OCI-LY7 (cell line): ENCODE results near the gene WEE1.

Source experiments
- CTCF ChIP-seq: fragments of 200-600 bp; sonication (generic); conservative IDR thresholded peaks from 2 replicates; pipeline ENCODE4 v1.5.1; 2014; ENCODE audit warnings: mild to moderate bottlenecking, antibody characterized with exemption, low read length, moderate library complexity, mixed read lengths
- EZH2phosphoT487 ChIP-seq: fragments of 200-600 bp; sonication (generic); IDR thresholded peaks from 2 replicates; pipeline ENCODE4 v1.6.1; 2018; ENCODE audit warnings: low read depth, borderline replicate concordance, mild to moderate bottlenecking, mixed run types, antibody characterized with exemption, low read length, moderate library complexity, mixed read lengths

GRCh38 chr11:9533736-9534473, 39.6 kb upstream of the WEE1 start:
- TF ChIP-seq CTCF (no peak), EZH2phosphoT487 (no peak)
